CD4-positive, alpha-beta T cell treated with Interleukin-15 for 1 hour (primary cell): ENCODE results near the gene S1PR4.
"Not testable (repeated sequence)": the region's sequence is repeated elsewhere in the genome, so short reads cannot be mapped to it uniquely, and the experiment has no call there.

Experiments
- DNase-seq: peaks from one replicate; pipeline ENCODE4 v3.0.0-alpha.2; 2020

The S1PR4 gene

DNA sequence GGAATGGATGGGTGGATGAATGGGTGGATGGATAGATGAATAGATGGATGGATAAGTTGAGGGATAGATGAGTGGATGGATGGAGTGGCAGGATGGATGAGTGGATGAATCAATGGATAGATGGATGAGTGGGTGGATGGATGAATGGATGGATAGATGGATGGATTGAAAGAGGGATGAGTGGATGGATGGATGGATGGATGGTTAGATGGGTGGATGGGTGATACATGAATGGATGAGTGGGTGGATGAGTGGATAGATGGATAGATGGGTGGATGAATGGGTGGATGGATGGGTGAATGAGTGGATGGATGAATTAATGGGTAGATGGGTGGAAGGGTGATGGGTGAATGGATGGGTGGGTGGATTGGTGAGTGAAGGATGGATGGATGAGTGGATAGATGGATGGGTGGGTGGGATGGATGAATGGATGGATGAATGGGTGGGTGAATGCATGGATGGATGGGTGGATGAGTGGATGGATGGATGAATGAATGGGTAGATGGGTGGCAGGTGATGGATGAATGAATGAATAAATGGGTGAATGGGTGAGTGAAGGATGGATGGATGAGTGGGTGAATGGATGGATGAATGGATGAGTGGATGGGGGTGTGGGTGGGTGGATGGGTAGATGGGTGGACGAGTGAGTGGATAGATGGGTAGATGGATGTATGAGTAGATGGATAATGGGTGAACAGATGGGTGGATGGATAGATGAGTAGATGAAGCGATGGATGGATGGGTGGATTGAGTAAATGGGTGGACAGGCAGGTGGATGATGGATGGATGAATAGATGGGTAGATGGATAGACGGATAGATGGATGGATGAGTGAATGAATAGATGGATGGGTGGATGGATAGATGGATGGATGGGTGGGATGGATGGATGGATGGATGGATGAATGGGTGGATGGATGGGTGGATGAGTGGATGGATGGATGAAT, 25.0 kb upstream of the S1PR4 start:
- DNase-seq: no peak

DNA sequence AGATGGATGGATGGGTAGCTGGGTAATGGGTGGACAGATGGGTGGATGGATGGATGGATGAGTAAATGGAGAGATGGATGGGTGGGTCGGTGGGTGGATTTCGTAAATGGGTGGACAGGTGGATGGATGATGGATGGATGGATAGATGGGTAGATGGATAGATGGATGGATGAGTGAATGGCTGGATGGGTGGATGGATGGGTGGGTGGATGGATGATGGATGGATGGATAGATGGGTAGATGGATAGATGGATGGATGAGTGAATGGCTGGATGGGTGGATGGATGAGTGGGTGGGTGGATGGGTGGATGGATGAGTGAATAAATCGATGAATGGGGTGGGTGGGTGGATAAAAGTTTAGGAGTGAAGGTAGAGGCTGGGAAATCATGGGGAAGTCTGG, 24.1 kb upstream of the S1PR4 start:
- not testable (repeated sequence) for DNase-seq

DNA sequence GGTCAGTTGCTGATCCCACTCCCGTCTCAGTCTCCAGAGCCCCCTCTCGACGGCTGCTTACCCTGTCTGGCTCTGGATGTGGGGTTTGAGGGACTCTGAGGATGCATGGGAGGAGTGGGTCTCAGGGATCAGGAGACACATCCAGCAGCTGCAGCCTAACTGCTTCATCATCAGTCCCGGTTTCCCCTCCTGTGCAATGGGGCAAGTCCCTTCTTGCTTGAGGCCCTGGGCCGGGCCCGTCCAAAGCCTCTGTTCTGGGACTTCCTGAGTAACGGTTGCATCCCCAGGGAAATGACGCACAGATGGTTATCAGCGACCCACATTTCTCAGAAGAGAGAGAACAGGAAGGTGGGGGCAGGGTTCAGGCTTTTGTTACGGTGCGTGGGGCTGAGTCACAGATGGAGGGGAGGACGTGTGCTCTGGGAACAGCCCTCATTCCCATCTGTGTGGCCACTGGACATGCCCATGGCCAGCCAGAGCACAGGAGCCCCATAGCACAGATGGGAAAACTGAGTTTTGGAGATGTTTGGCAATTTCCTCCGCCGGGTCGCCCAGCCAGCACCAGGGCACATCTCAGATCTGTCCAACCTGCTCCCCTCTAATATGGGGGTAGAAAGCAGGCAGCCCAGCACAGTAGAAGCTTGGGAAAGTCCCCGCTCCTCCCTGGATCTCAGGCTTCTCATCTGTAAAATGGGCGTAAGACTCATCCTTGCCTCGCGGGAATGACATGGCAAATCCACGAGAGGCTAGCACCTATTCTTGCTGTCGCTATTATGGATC, 23.4 kb upstream of the S1PR4 start:
- DNase-seq: peak; percentile 89

DNA sequence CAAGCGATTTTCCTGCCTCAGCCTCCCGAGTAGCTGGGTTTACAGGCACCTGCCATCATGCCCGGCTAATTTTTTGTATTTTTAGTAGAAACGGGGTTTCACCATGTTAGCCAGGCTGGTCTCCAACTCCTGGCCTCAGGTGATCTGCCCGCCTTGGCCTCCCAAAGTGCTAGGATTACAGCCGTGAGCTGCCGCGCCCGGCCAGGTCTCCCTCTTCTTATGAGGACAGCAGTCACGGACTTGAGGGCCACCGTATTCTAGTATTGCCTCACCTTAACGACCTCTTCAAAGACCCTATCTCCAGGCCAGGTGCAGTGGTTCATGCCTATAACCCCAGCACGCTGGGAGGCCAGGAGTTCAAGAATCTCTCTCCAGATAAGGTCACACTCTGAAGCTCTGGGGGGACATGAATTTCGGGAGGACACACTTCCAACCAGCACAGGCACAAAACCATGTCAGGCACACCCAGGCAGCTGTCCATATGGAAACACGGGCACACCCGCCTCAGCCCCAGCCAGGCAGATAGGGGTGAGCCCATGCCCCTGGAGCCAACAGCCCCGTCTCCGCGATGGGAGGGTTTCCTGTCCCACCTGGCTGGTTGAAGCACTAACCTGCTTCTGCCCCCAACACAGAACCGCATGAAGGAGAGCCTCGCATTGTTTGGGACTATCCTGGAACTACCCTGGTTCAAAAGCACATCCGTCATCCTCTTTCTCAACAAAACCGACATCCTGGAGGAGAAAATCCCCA, 21.3 kb upstream of the S1PR4 start:
- no peak for DNase-seq

DNA sequence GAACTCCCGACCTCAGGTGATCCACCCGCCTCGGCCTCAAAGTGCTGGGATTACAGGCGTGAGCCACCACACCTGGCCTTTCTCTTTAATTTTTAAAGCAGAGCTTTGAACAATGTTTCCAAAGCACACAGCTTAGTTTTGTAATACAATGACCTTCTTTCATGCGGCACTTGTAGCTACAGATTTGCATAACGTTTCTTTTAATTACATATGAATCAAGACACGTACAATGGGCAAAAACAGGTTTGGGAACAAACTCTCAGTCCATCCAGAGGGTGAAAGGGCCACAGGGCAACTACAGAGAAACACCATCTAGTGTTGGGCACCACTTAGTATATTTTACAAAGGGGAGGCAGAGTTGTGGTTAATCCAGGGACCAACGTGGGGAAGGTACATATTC, 19.0 kb upstream of the S1PR4 start:
- DNase-seq: no peak

DNA sequence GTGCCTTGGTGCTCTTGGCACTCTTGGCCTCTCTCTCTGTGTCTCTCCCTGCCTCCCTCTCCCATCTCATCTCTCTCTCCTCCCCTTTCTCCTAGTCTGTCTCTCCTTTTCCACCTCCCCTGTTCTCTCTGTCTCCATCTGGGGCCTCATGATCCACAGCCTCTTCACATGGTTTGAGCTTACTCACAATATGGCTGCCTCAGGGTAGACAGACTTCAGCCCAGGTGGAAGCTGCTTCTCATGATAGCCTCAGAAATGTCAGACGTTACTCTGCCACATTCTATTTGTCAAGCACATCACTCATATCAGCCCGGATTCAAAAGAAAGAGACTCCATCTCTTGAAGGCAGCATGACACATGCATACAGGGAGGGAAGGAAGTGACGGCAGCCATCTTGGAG, 18.4 kb upstream of the S1PR4 start:
- no peak for DNase-seq

DNA sequence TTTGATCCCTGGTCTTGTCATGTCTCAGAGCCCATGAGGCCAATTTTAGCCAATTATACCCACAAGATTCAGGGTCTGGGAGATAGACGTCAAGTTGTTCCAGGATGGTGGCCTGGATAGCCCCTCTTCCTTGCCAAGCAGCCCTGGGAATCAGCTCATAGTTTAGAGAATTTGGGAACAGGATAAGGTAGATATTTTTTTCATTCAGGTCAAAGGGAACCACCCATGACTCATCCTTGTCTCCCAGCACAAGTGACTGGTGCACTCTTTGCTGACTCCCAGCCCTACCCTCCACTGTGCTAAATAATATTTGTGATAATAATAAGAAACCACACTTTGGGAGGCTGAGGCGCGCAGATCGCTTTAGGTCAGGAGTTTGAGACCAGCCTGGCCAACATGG, 17.1 kb upstream of the S1PR4 start:
- no peak for DNase-seq

DNA sequence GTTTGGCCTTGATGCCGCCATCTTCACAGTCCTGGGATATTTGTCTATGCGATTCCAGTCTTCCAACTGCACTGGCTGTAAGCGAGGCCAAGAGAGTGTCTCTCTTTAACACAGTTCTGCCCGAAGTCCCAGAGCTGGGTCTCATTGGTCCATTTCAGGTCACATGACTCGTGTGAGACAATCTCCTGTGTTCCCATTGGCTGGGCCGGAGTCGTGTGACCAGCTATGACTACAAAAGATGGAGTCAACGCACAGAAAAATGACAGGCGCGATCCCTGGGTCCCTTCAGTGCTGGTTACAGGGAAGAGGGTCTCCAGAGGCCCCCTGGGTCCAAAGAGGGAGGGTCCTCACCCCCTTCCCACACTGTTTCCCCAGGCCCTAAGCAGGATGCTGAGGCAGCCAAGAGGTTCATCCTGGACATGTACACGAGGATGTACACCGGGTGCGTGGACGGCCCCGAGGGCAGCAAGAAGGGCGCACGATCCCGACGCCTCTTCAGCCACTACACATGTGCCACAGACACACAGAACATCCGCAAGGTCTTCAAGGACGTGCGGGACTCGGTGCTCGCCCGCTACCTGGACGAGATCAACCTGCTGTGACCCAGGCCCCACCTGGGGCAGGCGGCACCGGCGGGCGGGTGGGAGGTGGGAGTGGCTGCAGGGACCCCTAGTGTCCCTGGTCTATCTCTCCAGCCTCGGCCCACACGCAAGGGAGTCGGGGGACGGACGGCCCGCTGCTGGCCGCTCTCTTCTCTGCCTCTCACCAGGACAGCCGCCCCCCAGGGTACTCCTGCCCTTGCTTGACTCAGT, 15.9 kb upstream of the S1PR4 start:
- no peak for DNase-seq

DNA sequence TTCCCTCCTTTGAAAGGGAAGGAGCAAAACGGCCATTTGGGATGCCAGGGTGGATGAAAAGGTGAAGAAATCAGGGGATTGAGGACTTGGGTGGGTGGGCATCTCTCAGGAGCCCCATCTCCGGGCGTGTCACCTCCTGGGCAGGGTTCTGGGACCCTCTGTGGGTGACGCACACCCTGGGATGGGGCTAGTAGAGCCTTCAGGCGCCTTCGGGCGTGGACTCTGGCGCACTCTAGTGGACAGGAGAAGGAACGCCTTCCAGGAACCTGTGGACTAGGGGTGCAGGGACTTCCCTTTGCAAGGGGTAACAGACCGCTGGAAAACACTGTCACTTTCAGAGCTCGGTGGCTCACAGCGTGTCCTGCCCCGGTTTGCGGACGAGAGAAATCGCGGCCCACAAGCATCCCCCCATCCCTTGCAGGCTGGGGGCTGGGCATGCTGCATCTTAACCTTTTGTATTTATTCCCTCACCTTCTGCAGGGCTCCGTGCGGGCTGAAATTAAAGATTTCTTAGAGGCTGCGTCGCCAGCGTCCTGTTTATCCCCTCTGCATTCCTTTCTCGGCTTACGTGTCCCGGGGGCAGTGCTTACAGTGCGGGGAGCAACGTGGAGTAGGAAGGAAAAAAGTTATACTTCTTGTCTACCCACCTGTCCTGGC, 15.2 kb upstream of the S1PR4 start:
- peak; percentile 80 for DNase-seq

DNA sequence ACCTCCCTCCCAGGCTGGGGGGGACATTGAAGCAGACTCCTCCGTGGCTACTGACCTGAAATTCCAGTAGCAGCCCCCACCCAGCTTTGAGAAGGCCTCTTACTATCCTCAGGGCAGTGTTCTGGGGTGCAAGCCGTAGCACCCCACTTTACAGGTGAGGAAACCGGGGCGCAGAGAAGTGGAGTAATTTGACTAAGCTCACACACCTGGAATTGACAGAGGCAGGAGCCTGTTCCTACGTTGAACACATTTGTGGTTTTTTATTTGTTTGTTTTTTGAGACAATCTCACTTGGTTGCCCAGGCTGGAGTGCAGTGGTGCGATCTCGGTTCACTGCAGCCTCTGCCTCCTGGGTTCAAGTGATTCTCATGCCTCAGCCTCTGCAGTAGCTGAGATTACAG, 14.6 kb upstream of the S1PR4 start:
- DNase-seq: no peak

DNA sequence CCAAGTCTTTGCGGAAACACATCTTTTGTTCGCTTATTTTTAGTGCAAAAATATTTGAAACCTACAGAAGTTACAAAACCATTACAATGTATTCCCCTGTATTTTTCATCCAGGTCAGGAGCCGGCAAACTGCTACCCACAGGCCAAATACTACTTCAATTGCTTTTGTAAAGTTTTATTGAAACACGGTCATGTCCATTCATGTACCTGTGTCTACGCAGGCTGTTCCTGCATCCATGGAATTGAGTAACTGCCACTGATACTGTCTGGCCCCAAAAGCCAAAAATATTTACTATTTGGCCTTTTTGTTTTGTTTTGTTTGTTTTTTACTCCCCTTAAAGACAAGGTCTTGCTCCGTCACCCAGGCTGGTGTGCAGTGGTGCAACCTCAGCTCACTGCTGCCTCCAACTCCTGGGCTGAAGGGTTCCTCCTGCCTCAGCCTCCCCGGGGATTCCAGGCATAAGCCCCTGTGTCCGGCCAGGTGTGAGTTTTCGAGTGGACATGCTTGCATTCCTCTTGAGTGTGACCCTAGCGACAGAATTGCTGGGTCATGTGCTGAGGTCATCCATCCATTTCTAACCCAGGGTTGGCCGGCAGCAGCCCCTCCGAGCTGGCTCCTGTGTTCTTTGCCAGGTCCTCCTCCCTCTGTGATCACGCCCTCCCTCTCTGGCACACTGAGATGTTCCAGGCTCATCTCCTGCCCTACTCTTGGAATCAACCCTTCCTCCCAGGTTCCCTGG, 10.9 kb upstream of the S1PR4 start:
- no peak for DNase-seq

DNA sequence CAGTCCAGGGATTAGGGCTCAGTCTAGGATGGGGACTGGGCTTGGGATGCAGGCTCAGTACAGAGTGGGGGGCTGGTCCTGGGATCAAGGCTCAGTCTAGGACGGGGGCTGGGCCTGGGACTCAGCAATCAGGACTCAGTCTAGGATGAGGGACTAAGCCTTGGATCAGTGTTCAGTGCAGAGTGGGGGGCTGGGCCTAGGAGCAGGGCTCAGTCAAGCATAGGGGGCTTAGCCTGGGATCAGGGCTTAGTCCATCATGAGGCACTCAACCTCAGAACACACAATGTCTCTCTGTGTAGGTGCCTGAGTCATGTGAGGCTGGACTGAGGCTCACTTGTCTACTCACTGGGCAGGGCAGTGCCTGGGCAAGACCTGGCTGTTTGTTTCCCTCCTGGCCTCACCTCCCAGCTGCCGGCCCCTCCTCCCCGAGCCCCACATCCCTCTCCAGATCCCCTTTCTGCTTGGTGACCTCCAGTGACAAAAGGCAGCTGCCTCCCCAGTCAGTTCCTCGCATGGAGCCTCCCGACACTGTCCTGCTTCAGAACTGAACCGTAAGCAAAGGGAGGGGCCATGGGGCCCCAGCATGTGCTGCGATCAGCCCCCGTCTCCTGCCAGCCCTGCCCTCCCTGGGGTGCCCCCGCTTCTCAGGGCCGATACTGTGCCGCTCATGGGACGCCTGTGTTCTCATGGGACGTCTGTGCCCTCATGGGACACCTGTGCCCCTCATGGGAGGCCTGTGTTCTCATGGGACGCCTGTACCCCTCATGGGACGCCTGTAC, 6.5 kb upstream of the S1PR4 start:
- DNase-seq: peak; percentile 58

DNA sequence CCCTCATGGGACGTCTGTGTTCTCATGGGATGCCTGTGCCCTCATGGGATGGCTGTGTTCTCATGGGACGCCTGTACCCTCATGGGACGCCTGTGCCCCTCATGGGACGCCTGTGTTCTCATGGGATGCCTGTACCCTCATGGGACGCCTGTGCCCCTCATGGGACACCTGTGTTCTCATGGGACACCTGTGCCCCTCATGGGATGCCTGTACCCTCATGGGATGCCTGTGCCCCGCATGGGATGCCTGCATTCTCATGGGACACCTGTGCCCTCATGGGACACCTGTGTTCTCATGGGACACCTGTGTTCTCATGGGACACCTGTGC, 5.9 kb upstream of the S1PR4 start:
- DNase-seq: not testable (repeated sequence)

DNA sequence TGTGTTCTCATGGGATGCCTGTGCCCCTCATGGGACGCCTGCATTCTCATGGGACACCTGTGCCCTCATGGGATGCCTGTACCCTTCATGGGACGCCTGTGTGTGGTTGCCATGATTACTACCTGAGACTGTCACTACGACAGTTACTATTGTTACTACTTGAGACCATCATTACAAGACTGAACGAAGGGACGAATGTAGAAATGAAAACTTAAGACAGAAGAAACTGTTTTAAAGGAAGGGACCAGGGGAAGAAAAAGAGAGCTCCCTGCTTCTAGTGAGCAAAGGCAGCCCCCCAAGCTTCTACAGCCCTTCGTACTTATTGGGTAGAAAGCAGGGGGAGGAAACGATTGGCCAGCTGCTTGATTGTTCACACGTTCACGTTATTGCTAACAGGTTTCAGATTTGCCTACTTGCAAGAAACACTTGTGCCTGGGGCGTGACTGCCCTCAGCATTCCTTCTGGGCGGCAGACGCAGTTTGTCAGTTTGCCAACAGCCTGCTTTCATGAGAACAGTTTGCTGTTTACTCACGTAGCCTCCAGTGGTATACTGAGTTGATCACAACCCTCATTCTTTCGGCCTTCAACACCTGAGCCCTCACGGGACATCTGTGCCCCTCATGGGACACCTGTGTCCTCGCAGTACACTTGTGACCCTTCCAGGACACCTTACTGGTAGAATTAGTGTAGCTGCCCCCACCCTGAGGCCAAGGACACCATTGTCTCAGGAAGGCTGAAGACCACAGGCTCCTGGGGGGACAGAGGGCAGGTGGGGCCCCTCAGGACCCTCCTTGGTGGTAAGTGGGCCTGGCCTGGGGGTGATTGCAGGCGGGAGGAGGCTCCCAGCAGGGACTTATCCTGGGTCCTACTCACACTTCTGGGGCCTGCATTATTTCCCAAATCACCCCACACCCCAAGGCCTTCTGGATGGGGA, 2.5 kb upstream of the S1PR4 start:
- DNase-seq: peak; percentile 42

DNA sequence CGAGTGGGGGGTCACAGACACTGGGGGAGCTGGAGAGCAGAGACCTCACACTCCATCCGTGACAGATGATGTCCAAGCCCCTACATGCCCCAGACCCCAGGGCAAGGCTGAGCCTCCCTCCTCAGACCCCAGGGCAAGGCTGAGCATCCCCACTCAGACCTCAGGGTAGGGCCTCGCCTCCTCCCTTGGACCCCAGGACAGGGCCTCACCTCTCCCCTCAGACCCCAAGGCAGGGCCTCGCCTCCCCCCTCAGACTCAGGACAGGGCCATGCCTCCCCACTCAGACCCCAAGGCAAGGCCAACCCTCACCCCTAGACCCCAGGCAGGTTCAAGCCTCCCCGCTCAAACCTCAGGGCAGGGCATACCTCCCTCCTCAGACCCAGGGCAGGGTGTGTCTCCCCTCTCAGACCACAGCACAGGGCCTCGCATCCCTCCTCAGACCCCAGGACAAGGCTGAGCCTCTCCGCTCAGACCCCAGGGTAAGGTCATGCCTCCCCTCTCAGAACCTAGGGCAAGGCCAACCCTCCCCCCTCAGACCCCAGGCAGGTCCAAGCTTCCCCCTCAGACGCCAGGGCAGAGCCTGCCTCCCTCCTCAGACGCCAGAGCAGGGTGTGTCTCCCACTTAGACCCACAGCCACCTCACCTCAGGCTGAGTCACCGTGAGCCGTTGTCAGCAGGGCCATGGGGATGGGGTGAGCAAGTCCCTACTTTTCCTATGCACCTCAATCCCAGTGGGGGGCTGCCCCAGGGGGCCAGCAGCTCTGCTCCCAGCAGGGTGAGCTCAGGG, 1.7 kb upstream of the S1PR4 start:
- DNase-seq: peak; percentile 76

DNA sequence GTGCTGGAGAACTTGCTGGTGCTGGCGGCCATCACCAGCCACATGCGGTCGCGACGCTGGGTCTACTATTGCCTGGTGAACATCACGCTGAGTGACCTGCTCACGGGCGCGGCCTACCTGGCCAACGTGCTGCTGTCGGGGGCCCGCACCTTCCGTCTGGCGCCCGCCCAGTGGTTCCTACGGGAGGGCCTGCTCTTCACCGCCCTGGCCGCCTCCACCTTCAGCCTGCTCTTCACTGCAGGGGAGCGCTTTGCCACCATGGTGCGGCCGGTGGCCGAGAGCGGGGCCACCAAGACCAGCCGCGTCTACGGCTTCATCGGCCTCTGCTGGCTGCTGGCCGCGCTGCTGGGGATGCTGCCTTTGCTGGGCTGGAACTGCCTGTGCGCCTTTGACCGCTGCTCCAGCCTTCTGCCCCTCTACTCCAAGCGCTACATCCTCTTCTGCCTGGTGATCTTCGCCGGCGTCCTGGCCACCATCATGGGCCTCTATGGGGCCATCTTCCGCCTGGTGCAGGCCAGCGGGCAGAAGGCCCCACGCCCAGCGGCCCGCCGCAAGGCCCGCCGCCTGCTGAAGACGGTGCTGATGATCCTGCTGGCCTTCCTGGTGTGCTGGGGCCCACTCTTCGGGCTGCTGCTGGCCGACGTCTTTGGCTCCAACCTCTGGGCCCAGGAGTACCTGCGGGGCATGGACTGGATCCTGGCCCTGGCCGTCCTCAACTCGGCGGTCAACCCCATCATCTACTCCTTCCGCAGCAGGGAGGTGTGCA, 587 bp downstream of the S1PR4 start:
- no peak for DNase-seq

DNA sequence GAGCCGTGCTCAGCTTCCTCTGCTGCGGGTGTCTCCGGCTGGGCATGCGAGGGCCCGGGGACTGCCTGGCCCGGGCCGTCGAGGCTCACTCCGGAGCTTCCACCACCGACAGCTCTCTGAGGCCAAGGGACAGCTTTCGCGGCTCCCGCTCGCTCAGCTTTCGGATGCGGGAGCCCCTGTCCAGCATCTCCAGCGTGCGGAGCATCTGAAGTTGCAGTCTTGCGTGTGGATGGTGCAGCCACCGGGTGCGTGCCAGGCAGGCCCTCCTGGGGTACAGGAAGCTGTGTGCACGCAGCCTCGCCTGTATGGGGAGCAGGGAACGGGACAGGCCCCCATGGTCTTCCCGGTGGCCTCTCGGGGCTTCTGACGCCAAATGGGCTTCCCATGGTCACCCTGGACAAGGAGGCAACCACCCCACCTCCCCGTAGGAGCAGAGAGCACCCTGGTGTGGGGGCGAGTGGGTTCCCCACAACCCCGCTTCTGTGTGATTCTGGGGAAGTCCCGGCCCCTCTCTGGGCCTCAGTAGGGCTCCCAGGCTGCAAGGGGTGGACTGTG, 1.2 kb downstream of the S1PR4 start:
- no peak for DNase-seq
